Spleen (tissue), 7 donors: ENCODE measurements around the gene NPHP3.

Experiments used
- CTCF ChIP-seq, 11 experiments: fragments of 200-600 bp in 7 of 11; fragments of 450-650 bp in 4 of 11; sonication (generic) in 4 of 11; IDR thresholded peaks in 8 of 11; conservative IDR thresholded peaks in 3 of 11; 1 replicate in 7 of 11; 2 replicates in 4 of 11; pipeline versions ENCODE4 v1.4.0 to v1.8.0; 2016 to 2021; ENCODE audit warnings: antibody characterized with exemption in 11 of 11, inconsistent platforms in 4 of 11, mild to moderate bottlenecking in 1 of 11
- POLR2A ChIP-seq, 3 donors: fragments of 450-650 bp; IDR thresholded peaks; one replicate each; pipeline ENCODE4 v1.5.1; 2017; ENCODE audit warnings: antibody characterized with exemption in 3 of 3, mild to moderate bottlenecking in 1 of 3
- POLR2AphosphoS5 ChIP-seq, 3 donors: sonication (generic); formaldehyde crosslinking; IDR thresholded peaks; one replicate each; pipeline ENCODE4 v1.5.1; 2017; ENCODE audit warnings: antibody characterized with exemption in 3 of 3
- donor health status: DM: no; HTN: no; CAD: no; lungs with moderate emphysema.
- donor health status: DM: no; HTN: no; CAD: no.
- donor health status: DM: no; HTN: no; CAD: no.

DNA sequence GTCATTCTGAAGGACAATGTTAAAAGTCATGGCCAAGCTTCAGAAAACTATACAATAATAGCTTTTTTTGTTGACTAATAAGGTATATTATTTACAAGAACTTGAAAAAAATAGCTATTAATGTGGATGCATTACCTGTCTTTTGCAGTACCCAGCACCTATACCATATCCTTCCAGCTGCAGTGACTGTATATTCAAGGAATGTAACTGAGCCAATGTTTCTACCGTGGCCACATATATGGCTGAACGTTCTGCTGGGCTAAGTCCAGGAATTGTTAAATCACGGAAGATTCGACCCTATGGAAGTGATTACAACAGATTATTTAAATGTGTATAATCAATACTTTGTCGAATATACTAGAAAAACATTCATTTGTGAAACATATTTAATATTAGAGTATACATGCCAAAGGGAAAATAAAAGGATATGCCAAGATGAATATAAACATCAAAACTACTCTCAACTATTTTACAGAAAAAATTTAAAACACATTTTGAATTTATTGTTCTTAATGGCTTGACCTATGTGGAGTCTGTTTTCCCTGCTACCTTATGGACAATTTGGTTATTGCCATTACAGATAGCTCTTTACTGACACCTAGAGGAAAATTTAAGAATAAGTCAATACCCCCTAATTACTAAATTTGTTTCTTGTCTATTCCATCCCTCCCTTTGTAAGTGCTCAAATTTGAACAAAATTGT lies 80.2 kb downstream of the NPHP3 start:
- peak; percentile 39 to 78 (median 67) for TF ChIP-seq CTCF (IDR thresholded peaks at IDR 0.05 in 8 of 11, conservative IDR thresholded peaks at IDR 0.05 in 3 of 11)
- TF ChIP-seq POLR2A (IDR thresholded peaks at IDR 0.05): no peak
- no peak for TF ChIP-seq POLR2AphosphoS5 (IDR thresholded peaks at IDR 0.05)
